Measurements from ENCODE around the gene FRY.

FRY gene

DNA sequence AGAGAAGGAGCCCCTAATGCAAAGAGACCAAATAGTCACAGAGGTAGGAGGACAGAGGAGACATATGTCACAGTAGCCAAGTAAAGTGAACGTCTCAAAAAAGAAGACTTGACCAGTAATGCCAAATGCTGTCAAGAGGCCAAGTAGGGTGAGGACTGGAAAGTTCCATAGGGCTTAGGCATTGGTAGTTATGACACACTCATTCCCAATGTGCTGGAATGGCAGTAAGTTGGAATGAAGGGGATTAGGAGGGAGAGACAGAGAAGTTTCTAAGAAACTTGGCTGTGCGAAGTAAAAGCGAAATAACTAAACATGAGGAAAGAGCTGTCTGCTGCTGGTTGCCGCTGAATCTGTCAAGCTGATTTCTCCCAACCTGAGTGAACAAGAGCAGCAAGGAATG, 14.9 kb upstream of the FRY start:
- DNase-seq (ENCODE audit: low read depth in 2 of 2): no peak

GRCh38 chr13:32017474-32017873, 14.1 kb upstream of the FRY start:
- no peak for DNase-seq (ENCODE audit: low read depth in 2 of 2)

DNA sequence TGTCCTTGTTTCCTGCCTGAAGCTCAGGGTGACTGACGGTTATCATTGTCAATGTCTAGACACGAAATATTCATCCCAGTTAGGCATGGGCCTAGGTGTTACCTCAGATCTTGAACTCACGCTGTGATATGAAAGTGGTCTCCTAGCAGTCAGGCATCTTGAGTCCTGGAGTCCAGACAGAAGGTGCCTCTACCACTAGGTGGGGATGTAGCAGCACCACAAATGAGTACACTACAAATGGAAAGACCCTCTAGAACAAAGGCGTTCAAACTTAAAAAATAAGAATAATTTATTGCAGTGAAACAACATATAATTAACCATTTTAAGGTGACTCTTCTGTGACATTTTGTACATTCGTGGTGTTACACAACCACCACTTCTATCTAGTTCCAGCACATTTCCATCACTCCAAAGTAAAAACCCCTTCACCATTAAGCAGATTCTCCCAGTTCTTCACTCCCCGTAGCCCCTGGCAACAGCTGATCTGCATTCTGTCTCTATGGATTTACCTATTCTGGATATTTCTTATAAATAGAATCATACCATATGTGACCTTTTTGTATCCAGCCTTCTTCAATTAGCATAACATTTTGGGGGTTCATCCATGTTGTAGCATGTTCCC, 11.9 kb upstream of the FRY start:
- no peak for DNase-seq (ENCODE audit: low read depth in 2 of 2)

DNA sequence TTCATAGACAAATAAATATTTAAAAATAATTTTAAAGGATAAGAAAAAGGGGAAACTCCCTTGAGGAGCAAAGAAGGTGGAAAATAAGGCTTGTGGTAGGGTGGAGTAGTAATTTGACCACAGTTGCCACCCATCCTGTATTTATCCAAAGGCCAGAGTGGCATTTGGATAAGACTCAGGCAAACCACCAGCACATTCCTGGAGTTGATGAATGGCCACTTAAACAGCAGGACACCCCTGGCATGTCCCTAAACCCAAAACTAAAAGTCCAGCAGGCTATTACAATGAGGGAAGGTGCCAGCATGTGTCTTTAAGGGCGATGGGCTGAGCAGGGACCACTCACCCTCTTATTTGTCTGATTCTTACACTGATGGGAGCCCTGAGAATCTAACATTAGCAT, 9.8 kb upstream of the FRY start:
- no peak for DNase-seq (ENCODE audit: low read depth in 2 of 2)

DNA sequence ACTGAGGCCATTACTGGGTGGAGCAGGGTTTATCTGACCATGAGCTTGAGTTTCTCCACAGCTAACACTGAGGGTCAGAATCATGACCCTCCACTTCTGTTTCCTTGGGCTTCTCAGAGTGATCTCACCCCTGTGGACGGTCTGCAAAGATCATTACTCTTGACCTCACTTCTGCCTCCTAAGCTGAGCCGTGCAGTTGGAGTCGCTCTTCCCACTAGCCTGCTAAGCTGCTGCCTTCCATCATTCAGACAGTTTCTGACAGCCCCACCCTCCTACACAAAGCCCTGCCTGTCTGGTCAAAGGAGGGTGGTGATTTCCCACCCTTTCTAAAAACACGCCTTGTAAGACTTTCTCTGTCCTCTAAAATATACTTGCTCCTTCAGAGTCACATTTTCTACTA, 9.3 kb upstream of the FRY start:
- DNase-seq (ENCODE audit: low read depth in 2 of 2): no peak

DNA sequence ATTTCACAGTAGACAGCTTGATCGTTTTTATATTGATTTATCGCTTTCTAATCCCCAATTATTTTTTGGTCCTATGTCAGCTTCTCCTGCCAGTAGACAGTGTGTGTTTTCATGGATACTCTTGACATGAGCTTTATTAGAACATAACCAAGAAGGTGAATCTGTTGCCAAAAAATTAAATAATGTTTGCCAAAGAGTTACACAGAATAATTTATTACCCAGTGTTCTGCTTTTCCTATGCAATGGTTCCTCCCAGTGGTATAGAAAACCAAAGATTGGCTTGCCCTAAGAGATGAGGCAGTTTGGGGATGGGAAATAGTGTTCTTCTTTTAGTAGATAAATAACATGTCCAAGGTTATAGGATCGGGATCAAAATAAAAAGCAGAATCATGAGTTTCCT, 8.5 kb upstream of the FRY start:
- DNase-seq (ENCODE audit: low read depth in 2 of 2): no peak

DNA sequence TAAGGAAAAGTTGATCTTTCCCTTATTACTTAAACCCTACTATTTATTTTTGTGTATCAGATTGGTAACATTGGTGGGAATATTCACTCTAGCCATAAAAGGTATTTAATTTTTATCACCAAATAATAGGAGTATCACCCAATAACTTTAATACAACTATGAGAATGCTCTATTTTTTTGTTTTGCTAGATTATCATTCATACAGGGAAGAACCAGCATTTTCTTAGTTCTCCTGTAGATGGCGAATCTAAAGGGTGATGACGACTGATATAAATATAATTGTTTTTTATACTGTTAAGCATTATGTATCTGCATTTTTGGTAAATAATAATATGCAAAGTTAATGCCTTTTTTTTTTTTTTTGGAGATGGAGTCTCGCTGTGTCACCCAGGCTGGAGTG, 7.9 kb upstream of the FRY start:
- DNase-seq (ENCODE audit: low read depth in 2 of 2): no peak

- DNase-seq (ENCODE audit: low read depth in 2 of 2): no peak
Observed at GRCh38 chr13:32024750-32025149, 6.8 kb upstream of the FRY start.

DNA sequence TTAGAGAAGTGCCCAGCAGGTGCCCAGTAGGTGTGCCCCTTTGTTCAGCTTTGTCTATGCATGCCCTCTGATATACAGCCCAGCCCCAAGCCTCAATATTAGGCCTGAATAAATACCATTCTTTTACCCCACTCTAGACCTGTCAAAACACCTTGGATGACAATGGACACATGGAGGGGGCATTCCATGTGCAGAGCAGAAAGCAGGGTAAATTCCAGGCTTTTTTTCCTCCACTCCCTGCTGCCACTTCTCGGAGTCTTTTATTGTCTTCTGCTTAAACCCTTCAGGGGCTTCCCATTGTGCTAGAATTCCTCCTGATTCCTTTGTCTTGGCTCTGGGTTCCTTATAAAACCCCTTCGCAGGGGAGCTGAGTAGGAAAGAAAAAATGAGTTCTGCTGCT, 5.8 kb upstream of the FRY start:
- no peak for DNase-seq (ENCODE audit: low read depth in 2 of 2)

DNA sequence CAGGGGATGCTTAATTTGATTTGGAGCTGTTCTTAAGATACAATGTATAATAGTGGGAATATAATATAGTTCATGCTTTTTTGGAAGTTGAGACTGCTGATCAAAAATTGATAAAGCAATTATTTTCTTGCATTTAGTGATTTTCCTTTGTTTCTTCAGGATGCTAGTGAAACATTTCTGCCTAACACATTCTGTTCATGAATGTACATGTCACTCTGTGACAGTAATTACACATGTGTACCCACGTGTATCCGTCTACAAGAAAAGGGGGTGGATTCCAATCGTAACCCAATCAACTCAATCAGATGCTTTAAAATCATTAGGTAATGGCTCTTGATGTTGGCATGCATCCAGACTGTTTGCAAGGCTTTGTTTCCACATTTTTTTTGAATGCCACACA, 5.0 kb upstream of the FRY start:
- DNase-seq (ENCODE audit: low read depth in 2 of 2): no peak

- DNase-seq (ENCODE audit: low read depth in 2 of 2): no peak
Observed at GRCh38 chr13:32028711-32029110, 2.9 kb upstream of the FRY start.

GRCh38 chr13:32029684-32030083, 1.9 kb upstream of the FRY start:
- no peak for DNase-seq (ENCODE audit: low read depth in 2 of 2)

DNA sequence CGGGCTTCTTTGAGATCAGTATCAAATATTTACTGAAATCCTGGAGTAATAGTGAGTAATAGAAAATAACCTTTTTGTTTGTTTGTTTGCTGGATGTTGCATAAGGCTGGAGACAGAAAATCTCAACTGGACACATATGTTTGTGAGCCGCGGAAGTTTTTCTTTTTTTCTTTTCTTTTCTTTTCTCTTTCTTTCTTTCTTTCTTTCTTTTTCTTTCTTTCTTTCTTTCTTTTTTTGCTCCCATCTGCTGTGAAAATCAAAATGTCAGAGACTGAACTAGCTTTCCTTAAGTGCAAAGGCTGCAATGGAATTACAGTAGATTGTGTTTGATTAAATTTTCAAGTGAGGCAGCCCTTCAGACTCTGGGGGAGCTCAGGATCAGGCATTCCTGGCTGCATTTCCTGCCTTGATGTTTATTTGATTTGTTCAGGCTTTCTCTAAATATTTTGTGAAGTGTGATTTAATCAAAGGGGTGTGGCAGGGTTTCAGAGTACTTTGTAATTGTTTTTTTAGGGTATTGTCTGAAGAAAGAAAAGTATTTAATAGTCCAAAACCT, 319 bp downstream of the FRY start:
- DNase-seq (ENCODE audit: low read depth in 2 of 2): no peak

- no peak for DNase-seq (ENCODE audit: low read depth in 2 of 2)
Observed at GRCh38 chr13:32032759-32033158, 1.2 kb downstream of the FRY start.

- no peak for DNase-seq (ENCODE audit: low read depth in 2 of 2)
Observed at GRCh38 chr13:32033744-32034143, 2.2 kb downstream of the FRY start.

GRCh38 chr13:32035716-32036115, 4.1 kb downstream of the FRY start:
- DNase-seq (ENCODE audit: low read depth in 2 of 2): no peak

DNA sequence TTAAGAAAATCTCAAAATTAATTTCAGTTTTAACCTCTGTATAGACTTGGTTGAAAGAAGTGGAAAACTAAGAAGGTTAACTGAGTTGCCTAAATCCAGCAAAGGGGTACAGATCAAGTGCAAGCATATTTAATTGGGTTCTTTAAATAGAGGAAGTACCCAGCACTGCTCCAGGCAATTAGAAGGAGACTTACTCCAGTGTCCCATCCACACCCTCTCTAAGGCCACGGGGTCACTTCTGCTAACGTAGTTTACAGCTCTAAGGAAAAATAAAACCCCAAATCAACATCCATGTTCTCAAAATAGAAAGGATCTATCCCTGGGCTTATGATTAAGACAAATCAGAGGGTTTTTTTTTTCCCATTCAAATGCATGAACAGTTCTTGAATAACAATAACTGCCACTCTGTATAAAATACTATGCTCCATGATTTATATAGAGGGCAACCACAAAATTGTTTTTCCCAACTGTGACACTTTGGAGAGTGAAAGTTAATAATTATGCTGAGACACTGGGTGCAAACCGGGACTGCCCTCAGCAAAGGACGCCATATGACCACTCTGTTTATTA, 4.6 kb downstream of the FRY start:
- DNase-seq (ENCODE audit: low read depth in 2 of 2): no peak

DNA sequence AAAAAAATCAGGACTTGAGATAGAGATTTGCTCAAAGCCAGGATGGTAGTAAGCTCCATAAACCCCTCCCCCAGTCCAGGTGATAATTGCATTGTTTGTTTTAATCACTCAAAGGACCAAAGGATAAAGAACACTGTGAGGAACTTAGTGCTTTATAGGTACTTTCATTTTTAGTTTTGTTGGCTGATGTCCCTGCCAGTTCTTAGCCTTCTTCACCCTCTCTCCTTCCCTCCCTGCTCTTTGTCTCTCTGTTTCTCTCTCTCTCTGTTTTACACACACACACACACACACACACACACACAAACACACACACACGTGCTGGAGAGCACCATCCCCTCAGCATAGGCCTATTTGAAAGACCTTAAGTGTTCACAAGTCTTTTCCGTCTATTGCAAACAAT, 5.2 kb downstream of the FRY start:
- no peak for DNase-seq (ENCODE audit: low read depth in 2 of 2)

DNA sequence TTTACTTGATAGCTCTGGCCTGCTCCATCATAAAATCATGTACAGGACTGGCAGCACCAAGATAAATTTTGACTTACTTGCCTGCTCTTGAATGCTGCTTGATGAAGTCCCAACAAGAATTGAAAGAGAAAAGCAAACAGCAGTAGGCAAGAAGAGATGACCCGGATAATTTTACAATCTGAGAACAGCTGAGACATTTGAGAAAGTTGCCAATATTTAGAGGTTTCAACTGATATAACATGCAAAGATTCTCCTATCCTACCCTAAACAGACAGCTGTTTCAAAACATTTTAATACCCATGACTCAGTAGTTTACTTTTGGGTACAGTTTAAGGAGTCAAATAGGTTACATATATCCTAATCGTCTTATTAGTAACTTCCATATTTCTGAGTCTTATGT, 5.9 kb downstream of the FRY start:
- no peak for DNase-seq (ENCODE audit: low read depth in 2 of 2)

GRCh38 chr13:32038343-32038742, 6.8 kb downstream of the FRY start:
- DNase-seq (ENCODE audit: low read depth in 2 of 2): no peak

- no peak for DNase-seq (ENCODE audit: low read depth in 2 of 2)
Observed at GRCh38 chr13:32039056-32039455, 7.5 kb downstream of the FRY start.

DNA sequence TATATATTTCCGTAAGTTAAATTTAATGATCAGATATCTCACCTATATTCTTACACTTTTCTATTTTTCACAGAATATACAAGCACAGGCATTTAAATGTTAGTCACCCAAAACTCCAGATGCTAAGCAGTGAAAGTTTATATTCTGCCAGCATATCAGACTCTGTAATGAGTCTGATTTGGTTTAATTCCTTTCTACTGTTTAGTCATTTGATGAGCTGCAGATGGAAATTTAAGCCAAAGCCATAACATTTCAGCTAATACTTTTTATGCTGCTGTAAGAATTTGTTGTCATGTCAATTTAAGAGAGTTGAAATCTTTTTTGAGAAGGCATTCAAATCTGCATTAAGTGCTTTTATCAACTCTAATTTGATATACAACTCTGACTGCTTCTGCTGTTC, 8.0 kb downstream of the FRY start:
- DNase-seq (ENCODE audit: low read depth in 2 of 2): no peak

DNA sequence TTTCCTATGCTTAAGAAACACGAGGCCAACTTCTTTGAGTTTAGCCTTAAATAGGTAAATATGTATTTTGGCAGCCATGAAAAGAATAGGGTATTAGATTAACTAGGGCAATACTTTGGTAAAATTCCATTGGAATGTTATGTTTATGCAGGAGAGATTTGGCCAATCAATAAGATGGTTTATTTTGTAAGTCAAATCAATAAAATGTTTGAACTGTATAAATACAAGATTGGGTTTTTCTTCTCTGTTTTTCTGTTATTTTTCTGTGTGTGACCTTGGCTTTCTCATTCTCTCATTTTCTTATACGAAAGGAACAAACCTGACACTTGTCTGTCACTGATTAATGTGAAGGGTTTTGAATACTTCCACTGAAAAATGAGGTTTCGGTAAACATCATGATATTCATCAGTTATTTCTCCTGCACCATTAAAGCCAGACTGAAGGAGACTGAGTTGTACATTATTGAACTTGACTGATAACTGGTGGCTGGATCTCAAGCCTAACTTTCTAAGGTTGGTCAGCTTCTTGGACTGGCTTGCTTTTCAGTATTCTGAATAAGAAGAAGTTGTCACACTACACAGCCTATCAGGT, 8.6 kb downstream of the FRY start:
- DNase-seq (ENCODE audit: low read depth in 2 of 2): no peak

DNA sequence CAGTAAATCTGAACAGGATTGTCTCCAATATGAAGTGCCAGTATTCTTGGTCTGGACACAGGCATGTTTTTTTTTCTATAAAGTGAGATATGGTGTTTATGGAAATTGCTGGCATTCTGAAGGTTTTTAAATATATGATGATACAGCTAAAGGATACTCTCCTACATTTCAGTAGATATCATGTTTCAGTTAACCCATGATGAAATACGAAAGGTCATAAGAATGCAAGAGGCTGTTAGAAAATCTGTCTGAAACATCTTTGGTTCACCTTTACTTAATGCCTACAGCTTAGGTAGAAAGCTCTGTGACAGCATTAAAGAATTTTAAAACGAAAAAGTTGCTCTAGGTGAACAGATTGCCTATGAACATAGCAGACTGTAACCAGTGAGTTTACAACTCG, 9.1 kb downstream of the FRY start:
- DNase-seq (ENCODE audit: low read depth in 2 of 2): no peak
